ENCODE measurements around the gene TCHHL1. TPM values are rescaled to one million over a fixed set of nuclear protein-coding genes. Genes with fewer than 3 reads are reported as not detected.

Gene TCHHL1
- total RNA-seq, 5 donors from 2014 or later (not counting 1 experiment from before 2014, with no cell fraction given): not detected

DNA sequence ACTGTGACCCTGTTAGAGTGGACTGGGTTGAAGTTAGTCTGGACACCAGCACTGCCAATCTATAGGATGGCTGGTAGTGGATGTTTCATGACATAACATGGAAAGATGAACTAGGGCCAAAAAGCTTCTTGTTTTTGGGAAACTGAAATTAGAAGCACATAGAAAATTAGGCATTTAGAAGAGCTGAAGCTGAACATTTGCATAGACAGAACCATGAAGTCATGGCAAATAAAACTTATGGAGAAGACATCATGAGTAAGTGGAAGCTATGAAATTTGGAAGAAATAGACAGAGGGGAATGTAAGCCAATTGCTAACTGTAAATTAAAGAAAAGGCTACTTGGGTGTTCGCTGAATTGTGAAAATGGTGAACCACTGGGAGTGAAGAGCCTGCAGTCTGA is 49.4 kb downstream of the TCHHL1 start:
- Histone ChIP-seq H3K36me3 (ENCODE audit: control insufficient read depth in 2 of 2, extremely low read depth in 1 of 2, insufficient read depth in 1 of 2, low read length in 1 of 2) (no peaks in the 10 kb centered on the region), H3K4me3 (ENCODE audit: control insufficient read depth in 1 of 2, extremely low read depth in 1 of 2, low read length in 1 of 2) (no peak overlapping the region), H3K27ac (ENCODE audit: low read length) (no peak overlapping the region), H3K9me3 (no peaks in the 10 kb centered on the region), H3K4me1 (ENCODE audit: control insufficient read depth in 1 of 2, extremely low read depth in 1 of 2, insufficient read depth in 2 of 2, low read length in 2 of 2) (peaks cover 5 to 24% of the 10 kb centered on the region in 2 experiments), H3K27me3 (replicated peaks in 1 of 2; ENCODE audit: control insufficient read depth in 2 of 2, extremely low read depth in 1 of 2, insufficient read depth in 2 of 2, low read length in 1 of 2) (no peaks in the 10 kb centered on the region)
- Mint-ChIP-seq H3K4me3 (no peak overlapping the region), H3K27me3 (no peaks in the 10 kb centered on the region), H3K27ac (no peak overlapping the region), H3K4me1 (peaks cover 22 to 30% (median 24%) of the 10 kb centered on the region in 3 donors), H3K36me3 (peaks cover 12% of the 10 kb centered on the region), H3K9me3 (no peaks in the 10 kb centered on the region)
- DNase-seq (no peak), ATAC-seq (replicated peaks in 1 of 4) (no peak)
- no CpG with 5 or more reads among the region's 1 CpG for WGBS (ENCODE audit: insufficient coverage)
- CTCF ChIA-PET: interaction anchor here in 1 of 2 donors (1.5 to 2.0 kb wide), 3 partner anchors 14 to 420 kb away, joined by 4 to 6 read pairs (median 6); no protein-coding TSS in a partner anchor
- POLR2A ChIA-PET: no interaction called here

DNA sequence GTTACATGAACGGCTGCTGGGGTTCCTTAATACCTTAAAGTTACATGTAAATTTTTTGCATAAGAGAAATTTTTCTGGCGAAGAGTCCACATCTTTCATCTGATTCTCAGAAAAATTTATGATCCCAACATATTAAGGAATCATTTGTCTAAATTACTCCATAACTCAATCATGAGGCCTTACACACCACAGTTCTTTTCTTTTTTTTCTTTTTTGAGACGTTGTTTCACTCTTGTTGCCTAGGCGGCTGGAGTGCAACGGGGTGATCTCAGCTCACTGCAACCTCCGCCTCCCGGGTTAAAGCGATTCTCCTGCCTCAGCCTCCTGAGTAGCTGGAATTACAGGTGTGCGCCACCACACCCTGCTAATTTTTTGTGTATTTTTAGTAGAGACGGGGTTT is 50.0 kb downstream of the TCHHL1 start:
- DNase-seq (no peak), ATAC-seq (replicated peaks in 1 of 4) (no peak)
- Histone ChIP-seq H3K4me3 (ENCODE audit: control insufficient read depth in 1 of 2, extremely low read depth in 1 of 2, low read length in 1 of 2) (no peak overlapping the region), H3K36me3 (ENCODE audit: control insufficient read depth in 2 of 2, extremely low read depth in 1 of 2, insufficient read depth in 1 of 2, low read length in 1 of 2) (peaks cover 0 to 3% of the 10 kb centered on the region in 2 donors), H3K27ac (ENCODE audit: low read length) (no peak overlapping the region), H3K27me3 (replicated peaks in 1 of 2; ENCODE audit: control insufficient read depth in 2 of 2, extremely low read depth in 1 of 2, insufficient read depth in 2 of 2, low read length in 1 of 2) (no peaks in the 10 kb centered on the region), H3K4me1 (ENCODE audit: control insufficient read depth in 1 of 2, extremely low read depth in 1 of 2, insufficient read depth in 2 of 2, low read length in 2 of 2) (peaks cover 10 to 30% of the 10 kb centered on the region in 2 experiments), H3K9me3 (no peaks in the 10 kb centered on the region)
- ChIA-PET POLR2A (no interaction called here), CTCF (interaction anchor here in 1 of 2 donors (0.6 to 2.0 kb wide), 4 partner anchors 8 to 421 kb away, joined by 3 to 6 read pairs (median 5); no protein-coding TSS in a partner anchor)
- 89% methylated on average over 5 of the region's 10 CpGs for WGBS (ENCODE audit: insufficient coverage)
- H3K27ac Mint-ChIP-seq: peak overlapping the region in 1 of 2 donors; percentile 49
- H3K36me3 Mint-ChIP-seq: peaks cover 12% of the 10 kb centered on the region
- H3K4me3 Mint-ChIP-seq: peak overlapping the region in 1 of 3 donors; percentile 97
- no peaks in the 10 kb centered on the region for H3K9me3 Mint-ChIP-seq
- H3K4me1 Mint-ChIP-seq: peaks cover 26 to 30% (median 28%) of the 10 kb centered on the region in 3 donors
- H3K27me3 Mint-ChIP-seq: no peaks in the 10 kb centered on the region

DNA sequence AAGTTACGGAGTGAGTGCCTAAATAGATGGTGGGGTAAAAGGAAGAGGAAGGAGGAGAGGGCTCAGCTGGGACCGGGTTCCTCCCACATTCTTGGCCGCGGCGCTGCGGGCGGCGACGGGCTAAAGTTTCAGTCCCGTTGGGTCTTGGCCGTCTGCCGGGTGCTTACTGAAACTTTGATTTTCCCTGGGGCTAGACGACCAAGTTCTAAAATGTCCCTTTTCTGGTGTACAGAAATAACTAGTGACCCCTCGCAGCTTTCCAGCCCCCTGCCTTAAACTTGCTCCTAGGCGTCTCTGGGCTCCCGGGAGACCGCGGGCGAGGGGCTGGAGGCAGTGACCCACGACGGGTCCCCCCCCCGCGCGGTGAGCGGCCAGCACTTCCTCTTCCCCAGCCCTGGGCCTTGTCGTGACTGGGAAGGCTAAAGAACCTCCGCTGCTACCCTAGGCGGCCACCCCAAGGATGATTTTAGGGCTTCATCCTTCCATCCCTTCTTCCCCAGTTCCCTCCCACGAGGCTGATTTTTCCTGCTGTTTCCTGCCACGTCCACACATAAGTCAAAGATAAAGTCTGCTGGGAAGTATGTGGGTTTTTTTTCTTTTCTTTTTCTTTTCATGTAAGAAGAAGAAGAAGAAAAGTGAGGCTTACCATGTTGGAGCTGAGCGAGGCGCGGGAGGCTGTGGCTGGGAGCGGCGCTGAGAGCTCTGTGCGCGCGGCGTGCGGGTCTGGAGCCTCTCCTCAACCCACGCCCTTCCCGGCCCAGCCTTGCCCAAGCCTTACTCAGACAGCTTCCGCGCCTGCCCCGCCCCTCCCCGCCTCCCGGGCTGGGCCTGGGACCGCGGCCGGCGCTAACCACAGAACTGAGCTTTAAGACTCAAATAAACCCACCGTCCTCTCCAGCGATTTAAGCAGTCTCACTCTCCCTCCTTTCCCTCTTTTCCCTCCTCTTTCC is 52.3 kb downstream of the TCHHL1 start, which contains the start of gene S100A11:
Gene S100A11 (minus strand): TSS at position 738 of the 950 bp plus-strand sequence. CDS start 89 bp downstream, at position 649.
- H3K27me3 Mint-ChIP-seq: no peaks in the 10 kb centered on the region
- peaks cover 45 to 51% (median 49%) of the 10 kb centered on the region in 3 donors for H3K4me1 Mint-ChIP-seq

DNA sequence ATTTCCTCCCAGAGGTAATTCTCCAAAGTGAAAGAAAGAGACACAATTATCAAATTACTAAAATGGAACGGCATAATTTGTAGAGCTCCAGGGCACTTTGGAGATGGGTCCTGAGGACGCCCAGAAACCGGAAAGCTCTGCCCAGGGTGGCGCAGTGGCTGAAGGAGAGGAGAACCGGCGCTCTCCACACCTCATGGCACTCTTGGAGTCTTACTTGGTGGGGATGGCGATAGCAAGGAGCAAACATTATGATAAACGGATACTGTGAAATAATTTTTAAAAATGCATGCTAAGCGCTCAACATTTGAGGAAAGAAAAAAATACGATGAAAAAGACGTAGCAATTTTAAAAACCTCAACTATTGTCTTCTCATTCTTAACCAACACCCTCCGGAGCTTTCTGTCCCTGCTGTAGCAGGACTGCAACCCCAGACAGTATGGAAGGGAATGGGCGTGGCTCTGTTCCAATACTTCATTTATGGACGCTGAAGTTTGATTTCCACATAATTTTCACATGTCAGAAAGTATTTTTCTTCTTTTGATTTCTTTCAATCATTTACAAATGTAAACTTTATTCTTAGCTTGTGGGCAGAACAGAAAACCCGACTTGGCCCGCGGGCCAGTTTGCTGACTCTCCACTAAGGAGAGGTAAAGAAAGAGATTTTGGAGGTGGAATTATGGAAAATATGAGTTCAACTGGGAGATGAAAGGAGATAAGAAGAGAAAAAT is 53.2 kb downstream of the TCHHL1 start:
- Mint-ChIP-seq H3K27ac (peak overlapping the region; percentile 98 to 99), H3K4me3 (peak overlapping the region; percentile 97 to 99 (median 97)), H3K27me3 (no peaks in the 10 kb centered on the region), H3K4me1 (peaks cover 48 to 54% (median 50%) of the 10 kb centered on the region in 3 donors), H3K9me3 (no peaks in the 10 kb centered on the region), H3K36me3 (peaks cover 39% of the 10 kb centered on the region)
- peaks cover 15 to 45% of the 10 kb centered on the region in 2 experiments for H3K4me1 ChIP-seq (ENCODE audit: control insufficient read depth in 1 of 2, extremely low read depth in 1 of 2, insufficient read depth in 2 of 2, low read length in 2 of 2)
- no peaks in the 10 kb centered on the region for H3K9me3 ChIP-seq
- 6% methylated on average over 5 of the region's 17 CpGs for WGBS (ENCODE audit: insufficient coverage)
- peak in 3 of 4 experiments; percentile 9 to 19 (median 16) for ATAC-seq (replicated peaks in 1 of 4)
- H3K27me3 ChIP-seq (replicated peaks in 1 of 2; ENCODE audit: control insufficient read depth in 2 of 2, extremely low read depth in 1 of 2, insufficient read depth in 2 of 2, low read length in 1 of 2): no peaks in the 10 kb centered on the region
- peak overlapping the region; percentile 89 to 90 for H3K4me3 ChIP-seq (ENCODE audit: control insufficient read depth in 1 of 2, extremely low read depth in 1 of 2, low read length in 1 of 2)
- peaks cover 0 to 34% of the 10 kb centered on the region in 2 donors for H3K36me3 ChIP-seq (ENCODE audit: control insufficient read depth in 2 of 2, extremely low read depth in 1 of 2, insufficient read depth in 1 of 2, low read length in 1 of 2)
- POLR2A ChIA-PET: interaction anchor here (0.6 to 0.7 kb wide), 2 partner anchors 86 to 99 kb away, joined by 3 to 4 read pairs; no protein-coding TSS in a partner anchor
- CTCF ChIA-PET: interaction anchor here (0.6 to 3.8 kb wide), 5 partner anchors 9 to 423 kb away, joined by 3 to 21 read pairs (median 9); no protein-coding TSS in a partner anchor
- peak overlapping the region; percentile 82 for H3K27ac ChIP-seq (ENCODE audit: low read length)
- peak in 5 of 35 experiments; percentile 19 to 43 (median 23) for DNase-seq

More for the DNA sequence above, 52.3 kb downstream of the TCHHL1 start, which contains the start of gene S100A11:
- CTCF ChIA-PET: interaction anchor here (0.6 to 3.8 kb wide), 7 partner anchors 12 to 423 kb away, joined by 3 to 21 read pairs (median 3); no protein-coding TSS in a partner anchor
- Mint-ChIP-seq H3K27ac (peak within 1 kb of the TSS; percentile 98 to 99), H3K9me3 (no peaks in the 10 kb centered on the region), H3K4me3 (peak within 1 kb of the TSS; percentile 97 to 99 (median 97)), H3K36me3 (peaks cover 35% of the 10 kb centered on the region)
- no peaks in the 10 kb centered on the region for H3K27me3 ChIP-seq (replicated peaks in 1 of 2; ENCODE audit: control insufficient read depth in 2 of 2, extremely low read depth in 1 of 2, insufficient read depth in 2 of 2, low read length in 1 of 2)
- POLR2A ChIA-PET: interaction anchor here (0.6 to 1.2 kb wide), 4 partner anchors 12 to 91 kb away, joined by 3 to 6 read pairs (median 4); no protein-coding TSS in a partner anchor
- peak within 1 kb of the TSS; percentile 89 to 90 for H3K4me3 ChIP-seq (ENCODE audit: control insufficient read depth in 1 of 2, extremely low read depth in 1 of 2, low read length in 1 of 2)
- no peaks in the 10 kb centered on the region for H3K9me3 ChIP-seq
- H3K36me3 ChIP-seq (ENCODE audit: control insufficient read depth in 2 of 2, extremely low read depth in 1 of 2, insufficient read depth in 1 of 2, low read length in 1 of 2): peaks cover 0 to 26% of the 10 kb centered on the region in 2 donors
- WGBS (ENCODE audit: insufficient coverage): 0% methylated on average over 41 of the region's 53 CpGs
- DNase-seq: peak in 31 of 35 experiments; percentile 17 to 83 (median 40)
- peak within 1 kb of the TSS; percentile 82 for H3K27ac ChIP-seq (ENCODE audit: low read length)
- H3K4me1 ChIP-seq (ENCODE audit: control insufficient read depth in 1 of 2, extremely low read depth in 1 of 2, insufficient read depth in 2 of 2, low read length in 2 of 2): peaks cover 15 to 45% of the 10 kb centered on the region in 2 experiments
- ATAC-seq (replicated peaks in 1 of 4): peak; percentile 38 to 66 (median 58)

DNA sequence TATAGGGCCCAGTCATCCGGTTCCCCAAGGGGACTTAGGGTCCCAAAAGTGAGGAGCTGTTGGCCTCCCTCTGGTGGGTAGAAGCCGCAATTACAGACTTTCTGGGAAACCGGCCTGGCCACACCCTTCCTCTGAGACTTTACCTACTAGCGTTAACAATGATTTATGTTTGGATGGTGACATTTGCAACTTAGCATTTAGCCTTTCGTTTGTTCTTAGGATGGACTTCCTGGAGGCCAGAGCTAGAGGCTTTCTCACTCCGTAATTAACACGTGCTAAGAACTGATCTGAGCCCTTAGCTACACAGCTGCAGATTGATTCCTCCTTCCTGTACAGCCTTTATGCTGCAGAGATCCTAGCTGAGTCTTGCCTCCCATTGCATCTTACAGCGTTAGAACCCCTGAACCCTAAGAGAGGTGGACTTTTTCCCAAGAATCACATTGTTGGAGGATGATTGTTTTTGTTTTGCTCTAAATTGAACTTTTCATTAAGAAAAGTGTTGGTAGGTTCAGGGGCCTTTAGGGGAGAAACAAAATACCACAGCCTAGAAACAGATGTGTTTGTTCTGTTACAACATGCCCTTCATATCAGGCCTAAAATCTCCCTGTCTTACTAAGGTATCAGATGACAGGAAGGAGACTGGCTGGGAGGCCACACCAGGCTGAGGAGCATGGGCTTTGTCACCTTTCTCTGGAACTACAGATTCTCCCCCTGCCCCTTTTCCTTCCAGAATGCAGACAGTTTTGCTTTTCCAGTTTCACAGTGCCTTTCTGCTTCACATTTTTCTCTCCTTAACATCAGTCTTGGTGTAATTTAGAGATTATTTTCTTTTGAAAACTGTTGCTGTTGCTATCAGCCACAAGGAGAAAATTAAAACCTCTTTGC is 54.0 kb downstream of the TCHHL1 start:
- Histone ChIP-seq H3K27me3 (replicated peaks in 1 of 2; ENCODE audit: control insufficient read depth in 2 of 2, extremely low read depth in 1 of 2, insufficient read depth in 2 of 2, low read length in 1 of 2) (no peaks in the 10 kb centered on the region), H3K36me3 (ENCODE audit: control insufficient read depth in 2 of 2, extremely low read depth in 1 of 2, insufficient read depth in 1 of 2, low read length in 1 of 2) (peaks cover 0 to 35% of the 10 kb centered on the region in 2 donors), H3K4me3 (ENCODE audit: control insufficient read depth in 1 of 2, extremely low read depth in 1 of 2, low read length in 1 of 2) (peak overlapping the region; percentile 89 to 90), H3K9me3 (no peaks in the 10 kb centered on the region), H3K27ac (ENCODE audit: low read length) (peak overlapping the region; percentile 82), H3K4me1 (ENCODE audit: control insufficient read depth in 1 of 2, extremely low read depth in 1 of 2, insufficient read depth in 2 of 2, low read length in 2 of 2) (peaks cover 15 to 45% of the 10 kb centered on the region in 2 experiments)
- peaks cover 44% of the 10 kb centered on the region for H3K36me3 Mint-ChIP-seq
- DNase-seq (peak; percentile 21 to 81 (median 44)), ATAC-seq (replicated peaks in 1 of 4) (peak; percentile 79 to 91 (median 81))
- peaks cover 49 to 57% (median 54%) of the 10 kb centered on the region in 3 donors for H3K4me1 Mint-ChIP-seq
- 0% methylated on average over 1 of the region's 8 CpGs for WGBS (ENCODE audit: insufficient coverage)
- H3K4me3 Mint-ChIP-seq: peak overlapping the region; percentile 97 to 99 (median 97)
- H3K27ac Mint-ChIP-seq: peak overlapping the region; percentile 98 to 99
- CTCF ChIA-PET: interaction anchor here (0.7 to 3.8 kb wide), 9 partner anchors 10 to 424 kb away, joined by 3 to 21 read pairs (median 3); no protein-coding TSS in a partner anchor
- POLR2A ChIA-PET: interaction anchor here (0.6 to 1.3 kb wide), 5 partner anchors 13 to 135 kb away, joined by 3 to 5 read pairs (median 3); no protein-coding TSS in a partner anchor
- no peaks in the 10 kb centered on the region for H3K27me3 Mint-ChIP-seq
- H3K9me3 Mint-ChIP-seq: no peaks in the 10 kb centered on the region
